GF-D8 (cell line): ENCODE measurements around the gene LRRFIP2.
"Not testable (repeated sequence)": the region's sequence is repeated elsewhere in the genome, so short reads cannot be mapped to it uniquely, and the experiment has no call there.

Source experiments
- DNase-seq: peaks from one replicate; lab custom pipeline; 2025; lab: John Stamatoyannopoulos, UW

Gene LRRFIP2

GRCh38 chr3:37064747-37065146 is 109.6 kb downstream of the LRRFIP2 start:
- DNase-seq: no peak

GRCh38 chr3:37058117-37058516 is 116.3 kb downstream of the LRRFIP2 start:
- no peak for DNase-seq

DNA sequence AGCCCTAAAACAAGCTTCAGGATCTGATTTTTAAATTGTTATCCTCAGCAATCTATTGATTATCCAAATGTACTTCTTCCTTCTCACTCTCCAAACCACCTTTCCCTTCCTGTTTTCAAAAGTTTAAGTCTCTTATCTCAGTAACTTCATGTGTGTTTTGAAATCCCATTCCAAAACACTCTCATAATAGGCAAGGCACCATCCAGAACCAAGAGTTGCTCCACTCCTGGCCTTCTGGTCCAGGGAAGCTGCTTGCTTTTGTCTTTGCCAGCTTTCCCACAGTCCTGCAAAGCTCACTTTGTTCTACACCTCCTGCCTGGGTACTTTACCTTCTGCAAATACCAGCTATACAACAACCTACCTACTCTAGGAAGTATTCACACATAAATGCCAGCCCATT is 117.6 kb downstream of the LRRFIP2 start:
- no peak for DNase-seq

- not testable (repeated sequence) for DNase-seq
These were observed 119.3 kb downstream of the LRRFIP2 start for GRCh38 chr3:37055077-37055476.

GRCh38 chr3:37054370-37054769 is 120.0 kb downstream of the LRRFIP2 start:
- no peak for DNase-seq

DNA sequence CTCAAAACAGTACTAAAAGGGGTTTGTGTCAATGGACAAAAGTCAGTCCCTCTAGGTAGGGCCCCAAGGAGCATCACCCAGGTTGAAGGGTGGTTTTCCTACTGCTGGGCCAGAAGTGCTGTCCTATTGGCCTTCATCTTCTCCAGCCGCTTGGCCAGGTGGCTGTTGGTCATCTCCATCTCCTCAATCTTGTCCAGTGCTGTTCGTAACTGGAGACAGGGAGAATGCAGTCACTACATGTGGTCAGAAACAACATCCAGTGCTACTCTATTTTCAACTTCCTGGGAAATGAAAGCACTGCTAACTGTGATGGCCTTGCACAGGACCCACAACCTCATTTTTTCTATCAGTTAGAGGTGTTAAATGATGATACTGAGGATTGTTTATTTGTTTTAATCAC is 120.6 kb downstream of the LRRFIP2 start:
- no peak for DNase-seq

- no peak for DNase-seq
These were observed 121.0 kb downstream of the LRRFIP2 start for GRCh38 chr3:37053337-37053736.

GRCh38 chr3:37052860-37053259 is 121.5 kb downstream of the LRRFIP2 start:
- DNase-seq: no peak

- no peak for DNase-seq
These were observed 124.1 kb downstream of the LRRFIP2 start for GRCh38 chr3:37050282-37050681.

GRCh38 chr3:37042712-37043111 is 131.7 kb downstream of the LRRFIP2 start:
- DNase-seq: not testable (repeated sequence)

DNA sequence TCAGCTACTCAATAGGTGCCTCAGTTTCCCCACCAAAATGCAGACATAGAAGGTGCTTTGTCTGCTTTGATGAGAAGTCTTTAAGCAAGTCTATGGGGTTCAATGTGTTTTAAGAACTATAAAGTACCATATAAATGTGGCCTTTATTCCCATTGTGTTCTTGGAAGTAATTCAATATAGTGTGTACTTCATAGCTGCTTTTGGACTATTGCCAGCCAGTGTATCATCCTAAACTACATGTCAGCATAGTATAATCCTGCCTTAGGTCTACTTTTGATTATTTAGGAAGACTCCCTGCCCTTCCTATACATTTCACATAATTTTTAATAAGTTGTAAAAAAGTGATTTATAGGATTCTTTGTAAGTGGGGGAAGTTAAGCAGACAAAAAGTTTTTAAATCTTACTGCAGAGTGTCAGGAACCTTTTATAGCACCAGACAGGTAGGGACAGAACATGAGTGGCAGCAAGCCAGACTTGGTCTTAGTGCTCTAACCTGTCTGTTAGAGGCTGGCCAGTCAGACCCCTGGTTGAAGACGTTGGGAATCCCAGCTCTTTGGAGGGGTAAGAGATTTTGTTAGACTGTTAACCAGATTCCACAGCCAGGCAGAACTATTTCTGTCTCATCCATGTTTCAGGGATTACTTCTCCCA is 132.7 kb downstream of the LRRFIP2 start:
- DNase-seq: no peak

GRCh38 chr3:37040231-37040630 is 134.2 kb downstream of the LRRFIP2 start:
- DNase-seq: no peak

- DNase-seq: no peak
These were observed 135.1 kb downstream of the LRRFIP2 start for GRCh38 chr3:37039161-37039846.

DNA sequence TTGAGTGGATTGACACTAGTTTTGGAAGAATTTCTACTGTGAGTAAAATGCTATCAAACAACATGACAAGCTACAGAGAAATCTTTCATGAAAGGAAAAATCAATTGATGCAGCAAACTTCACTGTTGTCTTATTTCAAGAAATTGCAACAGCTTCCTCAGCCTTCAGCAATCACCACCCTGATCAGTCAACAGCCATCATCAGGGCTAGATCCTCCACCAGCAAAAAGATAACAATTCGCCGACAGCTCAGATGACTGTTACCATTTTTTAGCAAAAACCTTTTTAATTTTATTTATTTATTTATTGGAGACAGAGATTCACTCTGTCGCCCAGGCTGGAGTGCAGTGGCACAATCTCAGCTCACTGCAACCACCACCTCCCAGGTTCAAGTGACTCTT is 137.0 kb downstream of the LRRFIP2 start:
- DNase-seq: no peak

- DNase-seq: no peak
These were observed 141.4 kb downstream of the LRRFIP2 start for GRCh38 chr3:37032961-37033360.

DNA sequence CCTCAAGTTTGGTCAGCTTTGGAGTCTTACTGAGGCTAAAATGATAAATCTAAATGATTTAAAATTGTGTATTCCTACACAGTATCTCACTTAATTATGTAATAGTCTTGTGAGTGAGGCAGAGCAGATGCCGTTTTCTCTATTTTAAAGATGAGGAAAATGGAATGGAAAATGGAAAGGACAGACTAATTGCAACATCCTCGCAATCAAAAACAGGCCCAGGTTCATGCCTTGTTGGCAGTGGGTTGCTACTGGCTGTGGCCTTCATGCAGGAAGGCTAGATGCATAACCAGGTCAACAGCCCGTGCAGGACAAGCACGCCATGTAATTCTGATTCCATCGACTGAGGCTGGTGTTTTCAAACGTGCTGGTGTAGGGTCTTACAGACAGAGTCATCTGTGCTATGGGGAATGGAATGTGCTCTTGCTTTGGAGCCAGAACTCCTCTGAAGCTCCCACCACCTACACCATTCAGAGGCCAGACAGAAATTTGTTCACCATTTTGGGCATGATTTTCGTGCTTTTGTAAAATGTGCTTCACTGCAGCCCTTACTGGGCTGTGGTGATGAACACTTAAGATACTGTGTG is 143.2 kb downstream of the LRRFIP2 start:
- DNase-seq: no peak

DNA sequence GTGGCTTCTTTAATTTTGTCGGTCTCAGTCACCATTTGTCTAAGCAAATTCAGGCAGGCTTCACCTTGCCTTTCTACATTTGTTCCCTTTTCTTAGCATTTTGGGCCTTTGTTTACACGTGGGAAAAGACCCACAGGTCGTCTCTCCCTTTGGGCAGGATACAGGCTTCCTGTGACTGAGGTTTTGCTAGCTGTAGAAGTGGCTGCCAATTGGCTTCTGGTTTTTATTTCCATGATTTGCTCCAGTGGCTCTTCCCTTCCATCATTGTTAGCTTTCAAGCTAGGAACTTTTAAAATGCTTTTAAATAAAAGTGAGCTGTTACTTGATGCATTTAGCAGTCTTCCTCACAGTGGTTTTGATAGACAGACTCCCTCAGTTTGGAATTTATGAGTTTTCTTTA is 143.8 kb downstream of the LRRFIP2 start:
- DNase-seq: no peak

GRCh38 chr3:37029516-37030163 is 144.7 kb downstream of the LRRFIP2 start:
- DNase-seq: no peak

GRCh38 chr3:37029111-37029510 is 145.3 kb downstream of the LRRFIP2 start:
- no peak for DNase-seq

GRCh38 chr3:37028329-37028728 is 146.1 kb downstream of the LRRFIP2 start:
- no peak for DNase-seq

DNA sequence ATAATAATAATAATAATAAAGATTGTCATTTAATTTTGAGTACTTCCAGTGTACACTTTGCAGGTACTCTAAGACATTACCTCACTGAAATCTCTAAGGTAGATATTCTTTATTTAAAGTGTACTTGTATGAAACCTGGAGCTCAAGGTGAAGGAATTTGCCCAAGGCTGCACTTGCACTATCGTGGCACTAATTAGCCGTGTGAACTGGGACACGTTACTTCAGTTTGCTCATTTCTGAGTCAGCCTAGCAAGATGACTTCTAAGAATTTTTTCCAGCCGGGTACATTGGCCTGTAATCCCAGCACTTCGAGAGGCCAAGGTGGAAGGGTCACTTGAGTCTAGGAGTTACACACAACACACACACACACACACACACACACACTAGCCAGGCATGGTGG is 147.5 kb downstream of the LRRFIP2 start:
- no peak for DNase-seq

DNA sequence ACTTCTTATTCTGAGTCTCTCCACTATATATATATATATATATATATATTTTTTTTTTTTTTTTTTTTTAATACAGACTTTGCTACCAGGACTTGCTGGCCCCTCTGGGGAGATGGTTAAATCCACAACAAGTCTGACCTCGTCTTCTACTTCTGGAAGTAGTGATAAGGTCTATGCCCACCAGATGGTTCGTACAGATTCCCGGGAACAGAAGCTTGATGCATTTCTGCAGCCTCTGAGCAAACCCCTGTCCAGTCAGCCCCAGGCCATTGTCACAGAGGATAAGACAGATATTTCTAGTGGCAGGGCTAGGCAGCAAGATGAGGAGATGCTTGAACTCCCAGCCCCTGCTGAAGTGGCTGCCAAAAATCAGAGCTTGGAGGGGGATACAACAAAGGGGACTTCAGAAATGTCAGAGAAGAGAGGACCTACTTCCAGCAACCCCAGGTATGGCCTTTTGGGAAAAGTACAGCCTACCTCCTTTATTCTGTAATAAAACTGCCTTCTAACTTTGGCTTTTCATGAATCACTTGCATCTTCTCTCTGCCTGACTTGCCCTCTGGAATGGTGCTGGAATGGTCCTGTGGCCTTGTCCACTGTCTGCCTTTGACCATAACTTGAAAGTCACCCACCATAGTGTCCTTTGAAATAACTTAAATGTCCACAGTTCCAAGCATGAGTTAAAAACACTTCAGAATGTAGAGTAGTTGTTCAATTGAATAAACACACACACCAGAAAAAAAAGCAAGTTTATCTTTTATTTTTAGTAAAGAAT is 148.6 kb downstream of the LRRFIP2 start:
- no peak for DNase-seq
